Epithelial cell of proximal tubule (primary cell): ENCODE data around the gene COL13A1. TPM values are rescaled to one million over a fixed set of nuclear protein-coding genes. Genes with fewer than 3 reads are reported as not detected.

Experiments used
- DNase-seq: peaks from one replicate; pipeline ENCODE4 v3.0.0-alpha.2; 2011; ENCODE audit warnings: low read depth
- H3K4me3 ChIP-seq: 2 replicates; pipeline ENCODE4 v1.5.1; 2011; ENCODE audit warnings: low read depth, mild to moderate bottlenecking, low read length
- CTCF ChIP-seq: conservative IDR thresholded peaks from 2 replicates; pipeline ENCODE4 v1.5.1; 2012; ENCODE audit warnings: low read depth, mild to moderate bottlenecking, low read length
- total RNA-seq: library from RNA; depleted of rRNA; stranded (reverse); fragments of >200 nt; gene quantifications from 2 replicates; pipeline ENCODE4 v1.2.3, GENCODE V29; 2015

COL13A1 gene
- total RNA-seq, 1 donor from 2014 or later, result 13.6 TPM

DNA sequence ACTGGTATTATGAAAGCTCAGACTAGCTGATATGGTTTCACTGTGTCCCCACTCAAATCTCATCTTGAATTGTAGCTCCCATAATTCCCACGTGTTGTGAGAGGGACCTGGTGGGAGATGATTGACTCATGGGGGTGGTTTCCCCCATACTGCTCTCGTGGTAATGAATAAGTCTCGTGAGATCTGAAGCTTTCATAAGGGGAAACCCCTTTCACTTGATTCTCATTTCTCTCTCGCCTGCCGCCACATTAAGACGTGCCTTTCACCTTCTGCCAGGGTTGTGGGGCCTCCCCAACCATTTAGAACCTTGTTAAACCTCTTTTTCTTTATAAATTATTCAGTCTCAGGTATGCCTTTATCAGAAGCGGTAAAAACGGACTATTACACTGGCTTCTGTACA is 40.3 kb downstream of the COL13A1 start:
- TF ChIP-seq CTCF, result no peak
- no peak for DNase-seq
- H3K4me3 ChIP-seq, result no peak overlapping the region

DNA sequence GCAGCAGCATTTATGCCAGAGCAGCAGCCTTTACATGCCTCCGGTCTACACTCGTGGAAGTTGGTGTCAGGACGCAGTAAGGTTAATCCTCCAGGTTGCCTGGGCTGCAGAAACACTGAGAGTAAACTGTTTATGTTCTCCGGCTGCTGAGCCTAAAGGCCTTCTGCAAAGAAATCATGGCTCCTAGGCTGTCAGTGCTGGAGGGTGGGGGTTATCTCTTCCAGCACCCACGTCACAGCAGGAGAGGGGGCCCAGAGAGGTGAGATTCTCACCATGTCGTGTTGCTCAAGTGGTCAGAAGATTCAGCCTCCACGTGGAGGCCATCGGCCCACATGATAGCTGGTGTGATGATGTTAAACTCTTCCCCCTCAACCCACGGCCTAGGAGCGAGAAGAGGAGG is 41.2 kb downstream of the COL13A1 start:
- no peak overlapping the region for H3K4me3 ChIP-seq
- DNase-seq, result no peak
- no peak for TF ChIP-seq CTCF

DNA sequence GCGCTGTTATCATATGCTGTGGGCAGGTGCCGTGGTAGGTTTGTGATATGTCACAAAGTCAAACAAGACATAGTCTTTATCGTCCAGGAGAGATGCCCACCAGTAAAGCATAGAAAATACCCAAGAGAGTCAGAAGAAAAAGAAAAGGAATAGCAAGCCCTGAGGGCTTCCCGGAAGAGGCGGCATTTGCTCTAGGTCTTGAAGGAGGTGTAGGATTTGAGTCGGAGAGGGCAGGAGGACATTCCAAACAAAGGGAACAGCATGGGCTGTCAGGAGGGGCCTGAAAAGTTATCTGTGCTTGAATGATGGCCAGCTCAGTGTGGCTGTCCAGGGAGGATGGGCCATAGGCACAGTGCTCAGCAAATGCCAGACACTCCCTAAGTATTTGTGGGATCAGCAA is 42.2 kb downstream of the COL13A1 start:
- H3K4me3 ChIP-seq, result no peak overlapping the region
- no peak for DNase-seq
- TF ChIP-seq CTCF, result no peak

- no peak overlapping the region for H3K4me3 ChIP-seq
- no peak for TF ChIP-seq CTCF
- DNase-seq, result no peak
Measured at GRCh38 chr10:69844698-69845097, 43.0 kb downstream of the COL13A1 start.

GRCh38 chr10:69845574-69846292 is 44.0 kb downstream of the COL13A1 start:
- no peak for TF ChIP-seq CTCF
- peak; percentile 76 for DNase-seq

GRCh38 chr10:69846293-69846921 is 44.7 kb downstream of the COL13A1 start:
- no peak for TF ChIP-seq CTCF
- no peak for DNase-seq
- H3K4me3 ChIP-seq, result no peak overlapping the region

More at GRCh38 chr10:69845574-69846292, 44.0 kb downstream of the COL13A1 start:
- no peak overlapping the region for H3K4me3 ChIP-seq

GRCh38 chr10:69847458-69847857 is 45.8 kb downstream of the COL13A1 start:
- no peak for TF ChIP-seq CTCF
- H3K4me3 ChIP-seq, result no peak overlapping the region
- DNase-seq, result no peak
